WTC11 (cell line): ENCODE measurements around the gene REG4. TPM values are rescaled to one million over a fixed set of nuclear protein-coding genes. Genes with fewer than 3 reads are reported as not detected.
A peak's percentile ranks its signal among the peaks of the same experiment; 100 is the strongest.
"Not testable (repeated sequence)": the region's sequence is repeated elsewhere in the genome, so short reads cannot be mapped to it uniquely, and the experiment has no call there.

Source experiments
- ATAC-seq: fragments of 200-7000 bp; cut with Tn5 transposase; 2 replicates; pipeline ENCODE4 v1.10.0; 2021; ENCODE audit warnings: mild to moderate bottlenecking, moderate library complexity
- CTCF ChIA-PET: fragments of 300-600 bp; sonication (Branson Sonifier 250); formaldehyde crosslinking; loops from one replicate; lab custom pipeline; 2021; ENCODE audit warnings: antibody characterized with exemption; lab: Charles Lee
- POLR2A ChIA-PET: fragments of 350-600 bp; sonication (Branson Sonifier 250); formaldehyde crosslinking; loops from one replicate; lab custom pipeline; 2021; ENCODE audit warnings: antibody characterized with exemption; lab: Charles Lee
- DNase-seq: peaks from one replicate; pipeline ENCODE4 v3.0.0; 2021; ENCODE audit warnings: low spot score
- H3K27ac Mint-ChIP-seq: 2 replicates; pipeline ENCODE4 v1.8.0; 2021; ENCODE audit warnings: mixed read lengths
- H3K27me3 Mint-ChIP-seq: 2 replicates; pipeline ENCODE4 v1.8.0; 2021; ENCODE audit warnings: low read depth, mild to moderate bottlenecking, moderate library complexity, mixed read lengths
- H3K36me3 Mint-ChIP-seq: 2 replicates; pipeline ENCODE4 v1.8.0; 2021; ENCODE audit warnings: mixed read lengths
- H3K4me1 Mint-ChIP-seq: 2 replicates; pipeline ENCODE4 v1.8.0; 2022; ENCODE audit warnings: mixed read lengths
- H3K4me3 Mint-ChIP-seq: 2 replicates; pipeline ENCODE4 v1.8.0; 2021; ENCODE audit warnings: mild to moderate bottlenecking, moderate library complexity, mixed read lengths
- H3K9me3 Mint-ChIP-seq: 2 replicates; pipeline ENCODE4 v1.8.0; 2021; ENCODE audit warnings: mixed read lengths
- CBFB ChIP-seq: sonication (generic); formaldehyde crosslinking; IDR thresholded peaks from 2 replicates; pipeline ENCODE4 v1.8.1; 2022; ENCODE audit warnings: mild to moderate bottlenecking, low read depth, missing genetic modification reagents
- CDX4 ChIP-seq: fragments of 250-450 bp; sonication (Bioruptor Pico); IDR thresholded peaks from 2 replicates; pipeline ENCODE4 v1.9.0; 2021; ENCODE audit warnings: moderate library complexity, mild to moderate bottlenecking, inconsistent platforms, borderline replicate concordance
- CTCF ChIP-seq: fragments of 200-600 bp; IDR thresholded peaks from 2 replicates; pipeline ENCODE4 v1.8.0; 2022; ENCODE audit warnings: antibody characterized with exemption
- E2F4 ChIP-seq: sonication (generic); formaldehyde crosslinking; IDR thresholded peaks from 2 replicates; pipeline ENCODE4 v1.8.1; 2022; ENCODE audit warnings: low read depth, mild to moderate bottlenecking, moderate library complexity, missing genetic modification reagents, borderline replicate concordance
- ETV6 ChIP-seq: sonication (generic); formaldehyde crosslinking; IDR thresholded peaks from 2 replicates; pipeline ENCODE4 v1.8.1; 2022; ENCODE audit warnings: mild to moderate bottlenecking, missing genetic modification reagents
- GABPB1 ChIP-seq: sonication (generic); formaldehyde crosslinking; IDR thresholded peaks from 2 replicates; pipeline ENCODE4 v1.8.1; 2023; ENCODE audit warnings: mild to moderate bottlenecking, missing genetic modification reagents
- NFE2L1 ChIP-seq: sonication (generic); formaldehyde crosslinking; IDR thresholded peaks from 2 replicates; pipeline ENCODE4 v1.8.1; 2023; ENCODE audit warnings: missing genetic modification reagents
- SP1 ChIP-seq: sonication (generic); formaldehyde crosslinking; conservative IDR thresholded peaks from 2 replicates; pipeline ENCODE4 v1.8.1; 2022; ENCODE audit warnings: missing genetic modification reagents
- USF1 ChIP-seq: sonication (generic); formaldehyde crosslinking; IDR thresholded peaks from 2 replicates; pipeline ENCODE4 v1.8.0; 2022; ENCODE audit warnings: mild to moderate bottlenecking, missing genetic modification reagents
- ZNF416 ChIP-seq: fragments of 250-450 bp; sonication (Bioruptor Pico); IDR thresholded peaks from 2 replicates; pipeline ENCODE4 v1.9.0; 2021; ENCODE audit warnings: mild to moderate bottlenecking, inconsistent platforms
- ZNF512 ChIP-seq: sonication (generic); formaldehyde crosslinking; IDR thresholded peaks from 2 replicates; pipeline ENCODE4 v1.8.1; 2022; ENCODE audit warnings: missing genetic modification reagents, borderline replicate concordance
- ZNF532 ChIP-seq: fragments of 250-450 bp; sonication (Bioruptor Pico); IDR thresholded peaks from 2 replicates; pipeline ENCODE4 v1.9.0; 2021; ENCODE audit warnings: mild to moderate bottlenecking, borderline replicate concordance
- total RNA-seq: library from RNA; stranded (reverse); gene quantifications from 3 replicates; pipeline ENCODE4 v1.2.3, GENCODE V29; 2021

Gene REG4
- total RNA-seq, 1 experiment from 2014 or later, result 0.31 TPM

GRCh38 chr1:119853155-119853554, 41.9 kb upstream of the REG4 start:
- Mint-ChIP-seq H3K9me3 (no peaks in the 10 kb centered on the region), H3K4me3 (no peak overlapping the region), H3K27me3 (no peaks in the 10 kb centered on the region), H3K4me1 (no peaks in the 10 kb centered on the region), H3K36me3 (no peaks in the 10 kb centered on the region), H3K27ac (no peak overlapping the region)
- ChIA-PET CTCF (no interaction called here), POLR2A (no interaction called here)
- ATAC-seq (no peak), DNase-seq (no peak)
- TF ChIP-seq USF1 (CRISPR knock-in tag), result no peak
- TF ChIP-seq E2F4 (CRISPR knock-in tag), result no peak
- TF ChIP-seq ZNF532 (CRISPR knock-in tag), result no peak
- TF ChIP-seq CDX4 (CRISPR knock-in tag), result no peak
- TF ChIP-seq ZNF416, result no peak
- no peak for TF ChIP-seq NFE2L1 (CRISPR knock-in tag)
- TF ChIP-seq CBFB (CRISPR knock-in tag), result no peak
- no peak for TF ChIP-seq CTCF
- TF ChIP-seq ETV6 (CRISPR knock-in tag), result no peak
- no peak for TF ChIP-seq ZNF512 (CRISPR knock-in tag)
- no peak for TF ChIP-seq SP1 (CRISPR knock-in tag)
- TF ChIP-seq GABPB1 (CRISPR knock-in tag), result no peak

GRCh38 chr1:119844206-119844605, 32.9 kb upstream of the REG4 start:
- ATAC-seq, H3K4me3 Mint-ChIP-seq, H3K27me3 Mint-ChIP-seq, H3K27ac Mint-ChIP-seq, H3K9me3 Mint-ChIP-seq, H3K4me1 Mint-ChIP-seq, H3K36me3 Mint-ChIP-seq, POLR2A ChIA-PET: not testable (repeated sequence)
- DNase-seq, result peak; percentile 60
- TF ChIP-seq CTCF, result peak; percentile 70
- CTCF ChIA-PET, result interaction anchor here (0.9 to 1.9 kb wide), 11 partner anchors 10 to 233 kb away, joined by 3 to 7 read pairs (median 3); no protein-coding TSS in a partner anchor
